Testis (tissue), 3 donors: ENCODE data around the gene BACH2. TPM values are rescaled to one million over a fixed set of nuclear protein-coding genes. Genes with fewer than 3 reads are reported as not detected.
"Not testable (repeated sequence)": the region's sequence is repeated elsewhere in the genome, so short reads cannot be mapped to it uniquely, and the experiment has no call there.

Experiments used
- DNase-seq: peaks from one replicate; pipeline ENCODE4 v3.0.0-alpha.2; 2019
- H3K27ac ChIP-seq, 2 donors: fragments of 200-600 bp; sonication (generic); one replicate each; pipeline ENCODE4 v1.5.1; 2019
- H3K27me3 ChIP-seq: fragments of 200-600 bp; sonication (generic); one replicate; pipeline ENCODE4 v1.5.1; 2019
- H3K36me3 ChIP-seq: fragments of 200-600 bp; sonication (generic); one replicate; pipeline ENCODE4 v1.5.1; 2017; ENCODE audit warnings: low read depth; ENCODE audit errors: missing control alignments
- H3K4me1 ChIP-seq: fragments of 200-600 bp; sonication (generic); one replicate; pipeline ENCODE4 v1.5.1; 2019
- H3K4me3 ChIP-seq, 2 donors: fragments of 200-600 bp; sonication (generic); one replicate each; pipeline ENCODE4 v1.5.1; 2017 to 2019
- H3K9me3 ChIP-seq: fragments of 200-600 bp; sonication (generic); one replicate; pipeline ENCODE4 v1.5.1; 2017
- CTCF ChIP-seq, 3 experiments: fragments of 450-650 bp in 2 of 3; fragments of 200-600 bp in 1 of 3; sonication (generic) in 1 of 3; IDR thresholded peaks; one replicate each; pipeline ENCODE4 v1.5.1; 2016 to 2019; ENCODE audit warnings: antibody characterized with exemption in 3 of 3, mild to moderate bottlenecking in 2 of 3, moderate library complexity in 1 of 3
- POLR2A ChIP-seq: fragments of 450-650 bp; IDR thresholded peaks from one replicate; pipeline ENCODE4 v1.6.1; 2017; ENCODE audit warnings: antibody characterized with exemption, mild to moderate bottlenecking, moderate library complexity
- WGBS, 2 donors: methylation state at CpG; one replicate each; pipeline ENCODE4 v1.1.5; 2018; 5-methylcytosine and 5-hydroxymethylcytosine counted together
- intact Hi-C: fragments of 100-400 bp; cut with DNase I; formaldehyde crosslinking; loops from one replicate; pipeline ENCODE4 v1.15.1; 2023; ENCODE audit warnings: low total_unique reads
- polyA plus RNA-seq: library from polyadenylated mRNA; stranded (reverse); fragments of 350-450 nt; fragmentation: Illumina TruSeq; extraction: RNeasy Lipid Tissue Mini Kit (QIAGEN cat#74804); gene quantifications from one replicate; pipeline ENCODE4 v1.2.3, GENCODE V29; 2014; ENCODE audit warnings: low read depth, low replicate concordance; ENCODE audit not compliant: insufficient read depth
- total RNA-seq, 2 donors: library from RNA; depleted of rRNA; stranded (reverse); fragments of >200 nt; gene quantifications; one replicate each; pipeline ENCODE4 v1.2.3, GENCODE V29; 2016

Gene BACH2
- total and polyA plus RNA-seq, 3 donors from 2014 or later: 5.0 to 8.3 (median 6.5) TPM

GRCh38 chr6:90062667-90063066 is 234.0 kb downstream of the BACH2 start:
- Histone ChIP-seq H3K36me3 (no peaks in the 10 kb centered on the region), H3K4me1 (no peaks in the 10 kb centered on the region), H3K9me3 (no peaks in the 10 kb centered on the region), H3K27ac (no peak overlapping the region), H3K4me3 (no peak overlapping the region), H3K27me3 (no peaks in the 10 kb centered on the region)
- no peak for DNase-seq
- no peak for TF ChIP-seq POLR2A
- no peak for TF ChIP-seq CTCF (IDR thresholded peaks at IDR 0.05)
- intact Hi-C loops: no loop called here
- WGBS, 2 donors: 48 to 53% methylated on average over 2 of the region's 2 CpGs

GRCh38 chr6:90062051-90062450 is 234.6 kb downstream of the BACH2 start:
- WGBS, 2 donors: 79 to 93% methylated on average over 4 of the region's 4 CpGs
- intact Hi-C loops: no loop called here

GRCh38 chr6:90059178-90059577 is 237.5 kb downstream of the BACH2 start:
- H3K27me3 ChIP-seq, H3K36me3 ChIP-seq, H3K27ac ChIP-seq, H3K4me1 ChIP-seq, intact Hi-C loops, DNase-seq, H3K9me3 ChIP-seq, H3K4me3 ChIP-seq: not testable (repeated sequence)
- 89 to 92% methylated on average over 3 of the region's 3 CpGs for WGBS, 2 donors

More at GRCh38 chr6:90062051-90062450, 234.6 kb downstream of the BACH2 start:
- H3K4me3 ChIP-seq: no peak overlapping the region
- H3K36me3 ChIP-seq: no peaks in the 10 kb centered on the region
- H3K9me3 ChIP-seq: no peaks in the 10 kb centered on the region
- H3K27ac ChIP-seq: no peak overlapping the region
- TF ChIP-seq CTCF (IDR thresholded peaks at IDR 0.05) (no peak), POLR2A (no peak)
- no peaks in the 10 kb centered on the region for H3K27me3 ChIP-seq
- no peaks in the 10 kb centered on the region for H3K4me1 ChIP-seq
- DNase-seq: no peak

GRCh38 chr6:90055924-90056323 is 240.7 kb downstream of the BACH2 start:
- H3K27me3 ChIP-seq, H3K4me1 ChIP-seq, H3K36me3 ChIP-seq, DNase-seq, H3K9me3 ChIP-seq, H3K27ac ChIP-seq, H3K4me3 ChIP-seq, intact Hi-C loops: not testable (repeated sequence)
- 100% methylated on average over 1 of the region's 1 CpG for WGBS, 2 donors

- H3K27ac ChIP-seq, H3K9me3 ChIP-seq, intact Hi-C loops, H3K4me1 ChIP-seq, DNase-seq, H3K4me3 ChIP-seq, H3K27me3 ChIP-seq, H3K36me3 ChIP-seq: not testable (repeated sequence)
- 94 to 95% methylated on average over 12 of the region's 12 CpGs for WGBS, 2 donors
Observed at GRCh38 chr6:90054193-90054592, 242.4 kb downstream of the BACH2 start.

GRCh38 chr6:90053614-90054013 is 243.0 kb downstream of the BACH2 start:
- intact Hi-C loops: no loop called here
- H3K36me3 ChIP-seq: no peaks in the 10 kb centered on the region
- WGBS, 2 donors: 94 to 96% methylated on average over 5 of the region's 5 CpGs
- H3K4me1 ChIP-seq: no peaks in the 10 kb centered on the region
- TF ChIP-seq CTCF (IDR thresholded peaks at IDR 0.05) (no peak), POLR2A (no peak)
- no peaks in the 10 kb centered on the region for H3K27me3 ChIP-seq
- no peak for DNase-seq
- no peak overlapping the region for H3K27ac ChIP-seq
- no peaks in the 10 kb centered on the region for H3K9me3 ChIP-seq
- no peak overlapping the region for H3K4me3 ChIP-seq
